SK-N-MC (cell line): Measurements from ENCODE around the gene PTGER2.

Experiments used
- EZH2 ChIP-seq: fragments of 200-600 bp; sonication (generic); IDR thresholded peaks from one replicate; pipeline ENCODE4 v1.6.1; 2017; ENCODE audit warnings: antibody characterized with exemption
- FOXP2 ChIP-seq: optimal IDR thresholded peaks from 2 replicates; pipeline ENCODE3; 2011; ENCODE audit warnings: mild to moderate bottlenecking, moderate library complexity; ENCODE audit not compliant: insufficient read depth; ENCODE audit errors: extremely low read length, control extremely low read depth
- POLR2AphosphoS5 ChIP-seq: IDR thresholded peaks from 2 replicates; pipeline ENCODE4 v1.6.1; 2012; ENCODE audit warnings: mild to moderate bottlenecking, low read depth, low read length, borderline replicate concordance

DNA sequence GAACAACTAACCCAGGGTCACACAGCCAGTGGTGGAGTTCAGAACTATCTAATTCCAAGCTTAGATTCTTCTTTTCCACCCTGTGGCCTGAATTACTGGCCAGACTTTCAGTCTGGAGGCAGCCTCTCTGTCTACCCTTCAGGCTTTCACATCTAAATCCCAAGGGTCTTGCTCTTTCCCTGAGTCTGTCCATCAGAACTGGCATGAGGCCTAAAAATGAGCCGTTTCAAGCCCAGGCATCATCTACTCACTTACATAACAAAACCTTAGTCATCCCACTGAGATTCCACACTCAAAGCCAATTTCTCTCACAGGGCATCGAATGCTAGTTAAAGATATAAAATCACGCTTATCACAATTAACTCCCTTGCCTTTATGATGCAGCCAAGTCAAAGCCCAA, 47.9 kb upstream of the PTGER2 start:
- TF ChIP-seq FOXP2 (no peak), POLR2AphosphoS5 (no peak), EZH2 (no peak)
